Endothelial cell of umbilical vein (primary cell): Measurements from ENCODE around the gene COL1A2. TPM values are rescaled to one million over a fixed set of nuclear protein-coding genes. Genes with fewer than 3 reads are reported as not detected.

Source experiments
- BruUV-seq: library from RNA; stranded (reverse); fragments of 400-500 nt; replicated peaks from 2 replicates; lab custom pipeline; 2021; lab: Mats Ljungman, UMichigan
- CTCF ChIA-PET: fragments of 300-600, 350-600 bp; sonication (Branson Sonifier 250); formaldehyde crosslinking; loops from one replicate; lab custom pipeline; 2021; ENCODE audit warnings: antibody characterized with exemption, inconsistent platforms; lab: Charles Lee
- POLR2A ChIA-PET: fragments of 300-600, 350-600 bp; sonication (Branson Sonifier 250); formaldehyde crosslinking; loops from one replicate; lab custom pipeline; 2021; ENCODE audit warnings: antibody characterized with exemption, inconsistent platforms; lab: Charles Lee
- DNase-seq: peaks from one replicate; pipeline ENCODE4 v3.0.0-alpha.2; 2011; ENCODE audit warnings: low read depth, low spot score
- FAIRE-seq: peaks from 2 replicates; lab custom pipeline; 2011; peaks lifted over from hg19 to GRCh38; lab: Jason Lieb, UNC
- H2AFZ ChIP-seq: 2 replicates; pipeline ENCODE4 v1.6.0; 2012; ENCODE audit warnings: low read depth, low read length, control low read depth, inconsistent platforms
- H3K27ac ChIP-seq: 2 replicates; pipeline ENCODE4 v1.5.1; 2011; ENCODE audit warnings: low read depth, mild to moderate bottlenecking, control low read depth, low read length, moderate library complexity; ENCODE audit not compliant: insufficient read depth
- H3K27me3 ChIP-seq, 2 experiments: 2 replicates each; pipeline versions ENCODE4 v1.6.0 to v1.6.1; 2011; ENCODE audit warnings: low read length in 2 of 2, mixed read lengths in 1 of 2; ENCODE audit not compliant: control insufficient read depth in 2 of 2, insufficient read depth in 2 of 2
- H3K36me3 ChIP-seq, 2 experiments: 2 replicates in 1 of 2; 3 replicates in 1 of 2; pipeline ENCODE4 v1.5.1; 2011; ENCODE audit warnings: low read length in 2 of 2, mild to moderate bottlenecking in 1 of 2, moderate library complexity in 1 of 2; ENCODE audit not compliant: control insufficient read depth in 2 of 2, insufficient read depth in 2 of 2; ENCODE audit errors: extremely low read depth in 1 of 2
- H3K4me1 ChIP-seq: 3 replicates; pipeline ENCODE4 v1.5.1; 2011; ENCODE audit warnings: mild to moderate bottlenecking, low read length; ENCODE audit not compliant: control insufficient read depth, insufficient read depth; ENCODE audit errors: extremely low read depth
- H3K4me2 ChIP-seq: 2 replicates; pipeline ENCODE4 v1.6.1; 2011; ENCODE audit warnings: low read length, control low read depth, mixed read lengths; ENCODE audit not compliant: insufficient read depth
- H3K4me3 ChIP-seq, 3 experiments: fragments of 200-600 bp in 1 of 3; sonication (generic), shearing (Covaris generic) in 1 of 3; replicated peaks in 1 of 3; 2 replicates each; pipeline ENCODE4 v1.5.1; 2011 to 2016; ENCODE audit warnings: control low read depth in 3 of 3, low read length in 3 of 3, mild to moderate bottlenecking in 2 of 3, inconsistent platforms in 1 of 3, low read depth in 1 of 3, moderate library complexity in 1 of 3; ENCODE audit not compliant: insufficient read depth in 1 of 3
- H3K79me2 ChIP-seq: 2 replicates; pipeline ENCODE4 v1.6.0; 2012; ENCODE audit warnings: low read length, inconsistent platforms; ENCODE audit not compliant: control insufficient read depth, insufficient read depth
- H3K9ac ChIP-seq: replicated peaks from 2 replicates; pipeline ENCODE3; 2011; ENCODE audit warnings: low read length, control low read depth; ENCODE audit not compliant: insufficient read depth; ENCODE audit errors: extremely low read depth
- H3K9me1 ChIP-seq: replicated peaks from 3 replicates; pipeline ENCODE4 v1.6.0; 2011; ENCODE audit warnings: mild to moderate bottlenecking, low read length; ENCODE audit not compliant: control insufficient read depth, insufficient read depth; ENCODE audit errors: extremely low read depth
- H3K9me3 ChIP-seq: replicated peaks from 2 replicates; pipeline ENCODE4 v1.5.1; 2012; ENCODE audit warnings: low read length, inconsistent platforms; ENCODE audit not compliant: control insufficient read depth, insufficient read depth
- H4K20me1 ChIP-seq: replicated peaks from 2 replicates; pipeline ENCODE3; 2011; ENCODE audit warnings: mild to moderate bottlenecking, low read length; ENCODE audit not compliant: control insufficient read depth, insufficient read depth; ENCODE audit errors: extremely low read depth
- FOS ChIP-seq: IDR thresholded peaks from 2 replicates; pipeline ENCODE4 v1.6.1; 2011; ENCODE audit warnings: mild to moderate bottlenecking, low read length, moderate library complexity, borderline replicate concordance; ENCODE audit not compliant: insufficient read depth
- GATA2 ChIP-seq: IDR thresholded peaks from 2 replicates; pipeline ENCODE4 v1.7.0; 2011; ENCODE audit warnings: low read depth, mild to moderate bottlenecking, moderate library complexity, mixed read lengths, low read length; ENCODE audit not compliant: insufficient read length, insufficient read depth
- JUN ChIP-seq: IDR thresholded peaks from 2 replicates; pipeline ENCODE4 v1.6.1; 2011; ENCODE audit warnings: borderline replicate concordance, low read depth; ENCODE audit not compliant: insufficient read length, insufficient read depth
- MYC ChIP-seq: IDR thresholded peaks from one replicate; pipeline ENCODE4 v1.6.1; 2011; ENCODE audit warnings: mild to moderate bottlenecking, low read depth, low read length
- dilution Hi-C: fragments of 300-500 bp; cut with MboI; formaldehyde crosslinking; loops from one replicate; pipeline ENCODE4 v1.15.0; 2019; ENCODE audit warnings: low sequenced_read_pairs; ENCODE audit not compliant: extremely low pct_ligation_motif_present
- intact Hi-C: fragments of 100-400 bp; cut with micrococcal nuclease; formaldehyde crosslinking; loops from one replicate; pipeline ENCODE4 v1.10.0; 2022
- polyA plus RNA-seq, 4 experiments: library from polyadenylated mRNA; depleted of rRNA in 3 of 4; stranded (reverse) in 3 of 4; unstranded in 1 of 4; fragments of >200 nt; gene quantifications; 2 replicates each; pipeline versions ENCODE4 v1.2.1 to v1.2.3, GENCODE V29; 2011 to 2012; ENCODE audit warnings: missing spikeins in 1 of 4
- total RNA-seq: library from RNA; stranded (reverse); gene quantifications from 2 replicates; pipeline ENCODE4 v1.2.3, GENCODE V29; 2021
- TF ChIP-seq, protein P1 (sequence below), 2 donors: IDR thresholded peaks; 1 replicate in 1 of 2; 2 replicates in 1 of 2; pipeline ENCODE4 v1.5.1; 2011; ENCODE audit warnings: low read length in 2 of 2, mild to moderate bottlenecking in 2 of 2, moderate library complexity in 2 of 2, control low read depth in 1 of 2, inconsistent platforms in 1 of 2, low read depth in 1 of 2; ENCODE audit not compliant: insufficient read depth in 1 of 2; ENCODE audit errors: extremely low read depth in 1 of 2
- TF ChIP-seq, protein P2 (sequence below): IDR thresholded peaks from 2 replicates; pipeline ENCODE4 v1.6.1; 2011; ENCODE audit not compliant: insufficient read depth, insufficient read length

The COL1A2 gene
- total and polyA plus RNA-seq, 2 donors (not counting 3 experiments of a cell fraction or from before 2014, with no cell fraction given): 28.9 to 40.8 TPM

DNA sequence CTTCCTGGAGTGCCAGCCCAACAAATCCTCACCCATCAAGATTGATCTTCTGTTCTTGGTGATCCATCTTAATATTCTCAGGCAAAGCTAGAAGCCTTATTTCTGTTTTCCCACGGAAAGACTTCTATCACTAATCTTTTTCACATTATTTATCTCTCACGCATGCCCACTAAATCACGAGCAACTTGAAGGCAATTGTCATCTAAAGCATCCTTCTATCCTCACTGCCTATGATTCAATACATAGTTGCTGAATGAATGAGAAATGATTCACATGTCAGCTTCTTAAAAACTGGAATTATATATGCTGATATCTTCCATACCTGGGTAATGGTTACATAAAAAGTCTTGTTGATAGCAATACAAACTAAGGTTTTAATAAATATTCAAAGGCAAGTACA lies 12.6 kb upstream of the COL1A2 start:
- TF ChIP-seq, protein P1, sequence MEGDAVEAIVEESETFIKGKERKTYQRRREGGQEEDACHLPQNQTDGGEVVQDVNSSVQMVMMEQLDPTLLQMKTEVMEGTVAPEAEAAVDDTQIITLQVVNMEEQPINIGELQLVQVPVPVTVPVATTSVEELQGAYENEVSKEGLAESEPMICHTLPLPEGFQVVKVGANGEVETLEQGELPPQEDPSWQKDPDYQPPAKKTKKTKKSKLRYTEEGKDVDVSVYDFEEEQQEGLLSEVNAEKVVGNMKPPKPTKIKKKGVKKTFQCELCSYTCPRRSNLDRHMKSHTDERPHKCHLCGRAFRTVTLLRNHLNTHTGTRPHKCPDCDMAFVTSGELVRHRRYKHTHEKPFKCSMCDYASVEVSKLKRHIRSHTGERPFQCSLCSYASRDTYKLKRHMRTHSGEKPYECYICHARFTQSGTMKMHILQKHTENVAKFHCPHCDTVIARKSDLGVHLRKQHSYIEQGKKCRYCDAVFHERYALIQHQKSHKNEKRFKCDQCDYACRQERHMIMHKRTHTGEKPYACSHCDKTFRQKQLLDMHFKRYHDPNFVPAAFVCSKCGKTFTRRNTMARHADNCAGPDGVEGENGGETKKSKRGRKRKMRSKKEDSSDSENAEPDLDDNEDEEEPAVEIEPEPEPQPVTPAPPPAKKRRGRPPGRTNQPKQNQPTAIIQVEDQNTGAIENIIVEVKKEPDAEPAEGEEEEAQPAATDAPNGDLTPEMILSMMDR (IDR thresholded peaks at IDR 0.05; ENCODE audit: extremely low read depth in 1 of 2, insufficient read depth in 1 of 2, low read depth in 1 of 2, low read length in 2 of 2): no peak
- TF ChIP-seq MYC: no peak
- TF ChIP-seq FOS: no peak
- TF ChIP-seq GATA2: no peak
- Histone ChIP-seq H3K79me2 (no peaks in the 10 kb centered on the region), H3K4me1 (no peaks in the 10 kb centered on the region), H3K27ac (no peak overlapping the region), H3K9ac (no peak overlapping the region), H3K4me2 (no peak overlapping the region), H3K27me3 (no peaks in the 10 kb centered on the region), H3K9me1 (no peaks in the 10 kb centered on the region), H3K4me3 (no peak overlapping the region), H4K20me1 (no peaks in the 10 kb centered on the region), H3K9me3 (no peaks in the 10 kb centered on the region), H3K36me3 (no peaks in the 10 kb centered on the region), H2AFZ (no peak overlapping the region)
- no peak for DNase-seq
- dilution Hi-C loops: no loop called here
- ChIA-PET CTCF (interaction anchor here (1.2 kb wide), 1 partner anchor 13 kb away, joined by 4 read pairs; no protein-coding TSS in a partner anchor), POLR2A (no interaction called here)
- no peak for FAIRE-seq
- intact Hi-C loops: no loop called here
- no TSS peak for BruUV-seq

- DNase-seq: no peak
- Histone ChIP-seq H3K9me1 (no peaks in the 10 kb centered on the region), H4K20me1 (no peaks in the 10 kb centered on the region), H3K4me2 (no peak overlapping the region), H3K4me3 (no peak overlapping the region), H3K27me3 (no peaks in the 10 kb centered on the region), H3K27ac (no peak overlapping the region), H3K79me2 (no peaks in the 10 kb centered on the region), H3K9me3 (no peaks in the 10 kb centered on the region), H3K4me1 (no peaks in the 10 kb centered on the region), H2AFZ (no peak overlapping the region), H3K36me3 (no peaks in the 10 kb centered on the region), H3K9ac (no peak overlapping the region)
- dilution Hi-C loops: no loop called here
- POLR2A ChIA-PET: no interaction called here
- no peak for TF ChIP-seq JUN
- TF ChIP-seq, protein P2, sequence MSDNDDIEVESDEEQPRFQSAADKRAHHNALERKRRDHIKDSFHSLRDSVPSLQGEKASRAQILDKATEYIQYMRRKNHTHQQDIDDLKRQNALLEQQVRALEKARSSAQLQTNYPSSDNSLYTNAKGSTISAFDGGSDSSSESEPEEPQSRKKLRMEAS: no peak
- no peak for TF ChIP-seq MYC
- no TSS peak for BruUV-seq
- intact Hi-C loops: no loop called here
- no peak for FAIRE-seq
- CTCF ChIA-PET: interaction anchor here (1.2 kb wide), 1 partner anchor 13 kb away, joined by 4 read pairs; no protein-coding TSS in a partner anchor
Observed at GRCh38 chr7:94382746-94383145, 11.9 kb upstream of the COL1A2 start.
